ENCODE data around the gene OR8B4.

DNA sequence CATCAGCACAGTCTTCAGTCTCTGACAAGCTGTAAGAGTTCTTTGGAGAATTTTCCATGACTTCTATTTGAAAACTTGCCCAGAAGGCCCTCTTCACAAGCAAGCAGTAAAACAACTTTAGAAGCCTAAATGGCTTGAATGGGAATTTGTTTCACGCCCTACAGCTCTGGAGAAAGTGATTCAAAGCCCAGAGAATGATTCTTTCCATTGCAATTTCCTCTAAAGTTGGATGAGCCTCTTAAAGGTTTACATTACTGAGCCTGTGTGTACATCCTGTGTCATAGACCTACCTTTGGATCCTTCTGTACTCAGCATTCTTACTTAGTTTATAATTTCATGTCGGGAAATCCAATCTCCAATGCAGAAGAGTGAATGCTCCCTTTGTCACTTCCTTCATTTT is 19.1 kb downstream of the OR8B4 start:
- TF ChIP-seq, protein P1, sequence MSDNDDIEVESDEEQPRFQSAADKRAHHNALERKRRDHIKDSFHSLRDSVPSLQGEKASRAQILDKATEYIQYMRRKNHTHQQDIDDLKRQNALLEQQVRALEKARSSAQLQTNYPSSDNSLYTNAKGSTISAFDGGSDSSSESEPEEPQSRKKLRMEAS (IDR thresholded peaks at IDR 0.05; ENCODE audit: low read depth, low read length): no peak
- TF ChIP-seq, protein P2, sequence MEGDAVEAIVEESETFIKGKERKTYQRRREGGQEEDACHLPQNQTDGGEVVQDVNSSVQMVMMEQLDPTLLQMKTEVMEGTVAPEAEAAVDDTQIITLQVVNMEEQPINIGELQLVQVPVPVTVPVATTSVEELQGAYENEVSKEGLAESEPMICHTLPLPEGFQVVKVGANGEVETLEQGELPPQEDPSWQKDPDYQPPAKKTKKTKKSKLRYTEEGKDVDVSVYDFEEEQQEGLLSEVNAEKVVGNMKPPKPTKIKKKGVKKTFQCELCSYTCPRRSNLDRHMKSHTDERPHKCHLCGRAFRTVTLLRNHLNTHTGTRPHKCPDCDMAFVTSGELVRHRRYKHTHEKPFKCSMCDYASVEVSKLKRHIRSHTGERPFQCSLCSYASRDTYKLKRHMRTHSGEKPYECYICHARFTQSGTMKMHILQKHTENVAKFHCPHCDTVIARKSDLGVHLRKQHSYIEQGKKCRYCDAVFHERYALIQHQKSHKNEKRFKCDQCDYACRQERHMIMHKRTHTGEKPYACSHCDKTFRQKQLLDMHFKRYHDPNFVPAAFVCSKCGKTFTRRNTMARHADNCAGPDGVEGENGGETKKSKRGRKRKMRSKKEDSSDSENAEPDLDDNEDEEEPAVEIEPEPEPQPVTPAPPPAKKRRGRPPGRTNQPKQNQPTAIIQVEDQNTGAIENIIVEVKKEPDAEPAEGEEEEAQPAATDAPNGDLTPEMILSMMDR (IDR thresholded peaks at IDR 0.05; ENCODE audit: low read depth, low read length): no peak
- TF ChIP-seq POLR2A (IDR thresholded peaks at IDR 0.05; ENCODE audit: extremely low read depth, insufficient read length) (no peak), MYC (IDR thresholded peaks at IDR 0.05; ENCODE audit: low read depth, low read length) (no peak)

Data from NB4 (cell line).